Activated CD4-positive, alpha-beta T cell treated with anti-CD3 and anti-CD28 coated beads, Interleukin-2, amount 10 ng/mL, durations not matched to agents 7 days and 5 days (primary cell): ENCODE results near the gene AP1AR. TPM values are rescaled to one million over a fixed set of nuclear protein-coding genes. Genes with fewer than 3 reads are reported as not detected.
"Not testable (repeated sequence)": the region's sequence is repeated elsewhere in the genome, so short reads cannot be mapped to it uniquely, and the experiment has no call there.

Source experiments
- CTCF ChIA-PET: fragments of 350-600 bp; sonication (Branson Sonifier 250); formaldehyde crosslinking; loops from one replicate; lab custom pipeline; 2021; ENCODE audit warnings: antibody characterized with exemption; lab: Charles Lee
- POLR2A ChIA-PET: fragments of 350-600 bp; sonication (Branson Sonifier 250); formaldehyde crosslinking; loops from one replicate; lab custom pipeline; 2021; ENCODE audit warnings: antibody characterized with exemption; lab: Charles Lee
- DNase-seq: peaks from one replicate; pipeline ENCODE4 v3.0.0-alpha.2; 2020
- H3K27ac Mint-ChIP-seq: one replicate; pipeline ENCODE4 v1.8.0; 2021; ENCODE audit warnings: mild to moderate bottlenecking, moderate library complexity, mixed read lengths
- H3K27me3 Mint-ChIP-seq: one replicate; pipeline ENCODE4 v1.8.0; 2021; ENCODE audit warnings: mixed read lengths
- H3K36me3 Mint-ChIP-seq: one replicate; pipeline ENCODE4 v1.8.0; 2021; ENCODE audit warnings: low read depth, mixed read lengths
- H3K4me1 Mint-ChIP-seq: one replicate; pipeline ENCODE4 v1.8.0; 2021; ENCODE audit warnings: mixed read lengths
- H3K4me3 Mint-ChIP-seq: one replicate; pipeline ENCODE4 v1.8.0; 2021; ENCODE audit warnings: mild to moderate bottlenecking, moderate library complexity, mixed read lengths
- H3K9me3 Mint-ChIP-seq: one replicate; pipeline ENCODE4 v1.8.0; 2021; ENCODE audit warnings: mixed read lengths
- total RNA-seq, 2 experiments: library from RNA; stranded (reverse); gene quantifications; one replicate each; pipeline ENCODE4 v1.2.3, GENCODE V29; 2021

Gene AP1AR
- total RNA-seq, 2 experiments from 2014 or later: 10.0 to 10.5 TPM

DNA sequence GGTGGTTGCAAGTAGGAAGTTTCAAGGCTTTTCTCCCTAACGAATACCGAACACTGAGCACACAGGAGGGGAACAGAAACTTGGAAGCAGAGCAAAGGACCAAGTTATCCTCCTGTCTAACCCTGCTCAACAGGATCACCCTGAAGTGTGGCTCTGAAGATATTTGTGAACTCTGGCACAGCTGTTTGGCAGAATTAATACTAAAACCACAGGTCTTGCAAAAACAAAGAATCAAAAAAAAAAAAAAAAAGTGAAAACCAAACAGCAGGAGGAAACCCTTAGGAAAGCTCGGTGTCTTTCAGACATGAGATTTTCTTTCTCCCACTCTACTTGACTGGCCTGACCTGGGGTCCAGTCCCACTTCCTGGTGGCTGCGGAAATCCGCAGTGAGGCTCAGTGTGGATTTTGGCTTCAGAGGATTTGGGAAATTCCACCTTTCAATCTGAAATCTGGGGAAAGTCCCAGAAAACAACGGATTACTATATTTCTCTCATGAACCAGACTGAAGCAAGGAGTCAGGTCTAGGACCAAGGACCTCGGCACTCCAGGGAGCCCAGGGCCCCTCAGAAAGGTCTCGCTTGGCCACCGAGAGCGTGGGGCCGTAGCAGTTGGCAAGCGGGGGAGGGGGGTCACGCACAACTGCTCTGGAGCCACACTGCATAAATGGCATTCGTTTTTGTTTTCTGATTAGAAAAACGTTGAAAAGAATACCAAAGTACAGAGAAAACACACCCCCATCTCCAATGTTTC is 53.2 kb downstream of the AP1AR start:
- Mint-ChIP-seq H3K27ac (peak overlapping the region; percentile 93), H3K4me3 (peak overlapping the region; percentile 92), H3K27me3 (no peaks in the 10 kb centered on the region), H3K36me3 (peaks cover 31% of the 10 kb centered on the region), H3K4me1 (peaks cover 76% of the 10 kb centered on the region), H3K9me3 (peaks cover 7% of the 10 kb centered on the region)
- ChIA-PET POLR2A (interaction anchor here (0.7 kb wide), 1 partner anchor 124 kb away, joined by 3 read pairs; no protein-coding TSS in a partner anchor), CTCF (interaction anchor here (0.6 to 1.6 kb wide), 2 partner anchors 13 to 67 kb away, joined by 3 to 4 read pairs; no protein-coding TSS in a partner anchor)
- DNase-seq: no peak

DNA sequence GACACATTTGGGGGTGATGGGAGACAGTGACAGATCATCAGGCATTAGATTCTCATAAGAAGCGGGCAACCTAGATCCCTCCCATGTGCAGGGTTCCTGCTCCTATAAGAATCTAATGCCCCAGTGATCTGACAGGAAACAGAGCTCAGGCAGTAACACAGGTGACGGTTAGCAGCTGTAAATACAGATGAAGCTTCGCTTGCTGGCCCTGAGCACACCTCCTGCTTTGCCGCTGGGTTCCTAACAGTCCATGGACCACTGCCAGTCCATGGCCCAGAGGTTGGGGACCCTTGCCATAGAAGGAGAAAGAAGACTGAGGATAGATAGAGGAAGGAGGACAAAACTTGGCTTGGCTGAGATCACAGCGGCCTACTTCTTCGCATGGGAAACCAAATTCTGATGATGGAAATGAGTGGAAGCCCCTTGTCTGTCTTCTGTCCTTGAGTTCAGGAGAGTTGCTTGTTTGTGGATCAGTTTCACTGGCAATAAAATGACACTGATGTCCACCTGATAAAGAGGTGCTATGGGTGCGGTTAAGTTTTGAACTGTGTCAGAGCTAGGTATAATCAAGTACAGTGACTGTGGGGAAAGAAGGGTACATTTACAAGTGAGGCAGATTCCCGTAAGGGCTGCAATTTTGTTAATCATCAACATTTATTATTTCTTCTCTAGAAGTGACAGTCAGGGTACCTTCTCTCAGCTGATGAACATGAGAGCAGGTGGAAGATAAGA is 55.8 kb downstream of the AP1AR start:
- H3K4me1 Mint-ChIP-seq: peaks cover 60% of the 10 kb centered on the region
- CTCF ChIA-PET: interaction anchor here (0.9 to 1.5 kb wide), 3 partner anchors 21 to 349 kb away, joined by 3 to 4 read pairs (median 3); partner anchors contain the start of genes LARP7 and ZGRF1

DNA sequence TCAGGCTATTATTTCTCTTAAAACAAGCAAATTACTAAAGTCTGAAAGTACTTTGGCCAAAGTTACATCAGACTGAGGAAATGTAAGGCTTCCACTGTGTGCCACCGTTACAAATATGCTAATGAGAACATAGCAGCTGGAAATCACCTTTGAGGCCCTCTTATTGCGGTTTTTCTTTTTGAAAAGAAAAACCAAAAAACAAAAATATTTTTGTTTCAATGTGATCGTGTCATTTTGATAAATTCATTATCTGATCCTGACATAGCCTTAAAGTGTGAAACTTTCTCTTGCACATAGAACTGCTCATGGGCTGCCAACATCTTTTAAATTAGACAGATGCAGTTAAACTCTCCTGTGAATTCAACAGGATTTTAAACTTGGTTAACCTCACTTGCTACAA is 56.9 kb downstream of the AP1AR start:
- no peaks in the 10 kb centered on the region for H3K9me3 Mint-ChIP-seq
- no peaks in the 10 kb centered on the region for H3K27me3 Mint-ChIP-seq
- peak overlapping the region; percentile 79 for H3K27ac Mint-ChIP-seq
- peaks cover 52% of the 10 kb centered on the region for H3K4me1 Mint-ChIP-seq
- CTCF ChIA-PET: no interaction called here
- DNase-seq: no peak
- peaks cover 7% of the 10 kb centered on the region for H3K36me3 Mint-ChIP-seq
- no peak overlapping the region for H3K4me3 Mint-ChIP-seq
- POLR2A ChIA-PET: no interaction called here

More for the DNA sequence above, 55.8 kb downstream of the AP1AR start:
- POLR2A ChIA-PET: no interaction called here
- Mint-ChIP-seq H3K27ac (peak overlapping the region; percentile 93), H3K9me3 (peaks cover under 1% of the 10 kb centered on the region), H3K4me3 (peak overlapping the region; percentile 92), H3K36me3 (peaks cover 17% of the 10 kb centered on the region), H3K27me3 (no peaks in the 10 kb centered on the region)
- DNase-seq: no peak

DNA sequence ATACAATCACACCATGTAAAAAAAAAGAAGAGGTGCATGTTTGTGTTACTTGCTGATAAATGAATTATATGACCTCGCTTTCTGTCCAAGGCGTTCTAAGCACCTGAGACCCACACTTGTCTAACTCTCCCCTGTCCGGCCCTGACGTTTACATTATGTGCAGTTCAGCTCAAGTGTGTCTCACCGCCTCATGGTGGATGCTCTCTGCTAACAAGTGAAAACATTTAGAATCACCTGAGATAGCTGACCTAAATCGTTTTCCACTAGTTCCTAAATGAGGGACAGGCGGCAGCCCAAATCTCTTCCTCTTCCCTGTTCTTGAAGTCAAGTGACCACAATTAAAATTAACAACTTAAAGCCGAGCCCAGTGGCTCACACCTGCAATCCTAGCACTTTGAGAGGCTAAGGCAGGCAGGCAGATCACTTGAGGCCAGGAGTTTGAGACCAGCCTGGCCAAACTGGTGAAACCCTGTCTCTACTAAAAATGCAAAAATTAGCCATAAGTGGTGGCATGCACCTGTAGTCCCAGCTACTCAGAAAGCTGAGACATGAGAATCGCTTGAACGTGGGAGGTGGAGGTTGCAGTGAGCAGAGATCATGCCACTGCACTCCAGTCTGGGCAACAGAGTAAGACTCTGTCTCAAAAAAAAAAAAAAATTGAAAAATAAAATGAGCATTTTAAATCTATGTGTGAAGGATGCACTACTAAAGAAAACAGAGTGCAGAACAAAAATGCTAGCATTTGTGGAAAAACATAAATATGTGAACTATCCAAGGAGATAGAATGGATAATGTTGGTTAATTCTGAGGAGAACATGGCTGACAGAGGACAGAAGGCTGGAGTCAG is 58.0 kb downstream of the AP1AR start:
- POLR2A ChIA-PET: no interaction called here
- no peak overlapping the region for H3K4me3 Mint-ChIP-seq

DNA sequence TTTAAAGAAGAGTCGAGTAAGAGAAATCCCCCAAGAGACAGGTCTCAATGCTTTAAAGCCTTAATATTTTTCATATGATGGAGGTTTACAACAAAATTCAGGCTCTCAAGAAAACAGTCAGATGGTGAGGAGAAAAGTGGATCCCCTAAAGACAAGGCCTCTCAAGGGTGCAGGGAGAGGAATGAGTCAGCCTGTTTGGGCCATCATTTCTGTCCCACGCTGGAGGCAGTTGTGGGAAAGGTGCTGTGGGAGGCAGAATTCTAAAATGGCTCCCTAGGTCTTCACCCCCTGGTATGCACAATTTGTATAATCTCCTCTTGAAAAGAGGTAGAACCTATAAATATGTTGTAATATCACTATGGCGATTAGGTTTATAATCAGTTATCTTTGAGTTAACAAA is 58.8 kb downstream of the AP1AR start:
- Mint-ChIP-seq H3K4me3 (no peak overlapping the region), H3K4me1 (peaks cover 41% of the 10 kb centered on the region), H3K27me3 (no peaks in the 10 kb centered on the region), H3K27ac (peak overlapping the region; percentile 27), H3K36me3 (peaks cover 1% of the 10 kb centered on the region), H3K9me3 (no peaks in the 10 kb centered on the region)
- ChIA-PET CTCF (interaction anchor here (0.8 kb wide), 1 partner anchor 41 kb away, joined by 3 read pairs; no protein-coding TSS in a partner anchor), POLR2A (no interaction called here)
- DNase-seq: no peak

More for the DNA sequence above, 58.0 kb downstream of the AP1AR start:
- no peaks in the 10 kb centered on the region for H3K27me3 Mint-ChIP-seq
- H3K9me3 Mint-ChIP-seq: no peaks in the 10 kb centered on the region
- CTCF ChIA-PET: no interaction called here
- H3K36me3 Mint-ChIP-seq: peaks cover 2% of the 10 kb centered on the region
- peaks cover 42% of the 10 kb centered on the region for H3K4me1 Mint-ChIP-seq
- H3K27ac Mint-ChIP-seq: peak overlapping the region; percentile 27
- no peak for DNase-seq

DNA sequence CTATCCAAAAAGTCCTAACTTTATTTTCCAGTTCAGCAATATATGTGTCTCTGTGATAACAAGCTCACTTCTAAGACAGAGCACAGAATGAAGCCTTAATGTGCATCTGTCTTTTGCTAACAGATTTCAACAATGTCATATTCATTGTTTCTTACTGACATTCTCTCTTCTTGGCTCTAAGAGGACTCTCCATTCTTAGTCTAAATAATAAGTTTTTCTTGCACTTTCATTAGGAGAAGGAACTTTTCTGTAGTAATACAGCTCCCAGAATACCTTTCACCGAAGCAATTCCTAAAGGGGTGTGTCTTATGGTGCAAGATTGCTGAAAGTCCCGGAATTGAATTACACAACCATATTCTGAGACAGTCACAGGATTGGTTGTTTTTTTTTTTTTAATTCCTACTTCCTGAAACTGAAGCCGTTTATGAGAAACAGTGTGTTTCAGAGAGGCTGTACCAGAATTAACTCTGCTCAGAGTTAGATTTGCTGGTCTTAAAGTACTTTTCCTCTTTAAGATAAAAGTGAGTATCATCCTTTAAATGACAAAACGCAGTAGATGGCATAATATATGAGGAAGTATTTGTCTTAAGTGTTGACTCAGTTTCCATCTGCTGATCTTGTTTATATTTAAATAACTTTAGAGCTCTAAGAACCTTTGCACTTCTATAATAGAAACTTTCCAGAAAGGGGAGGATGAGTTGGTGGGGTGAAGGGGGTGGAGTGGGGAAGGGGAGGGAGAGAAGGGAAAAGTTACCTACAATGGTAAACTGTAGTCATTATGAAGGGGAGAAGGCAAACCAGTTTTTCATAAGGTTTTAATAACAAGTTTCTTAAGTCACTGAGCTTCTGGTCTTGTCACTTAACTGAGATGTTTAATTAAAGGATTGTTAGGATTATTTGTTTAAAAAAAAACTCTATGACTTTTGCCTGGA is 65.6 kb downstream of the AP1AR start, which contains the start of gene ALPK1:
Gene ALPK1, plus strand, starts transcription at position 421 of the 932 bp plus-strand sequence.
- Mint-ChIP-seq H3K4me1 (peaks cover 29% of the 10 kb centered on the region), H3K4me3 (peak within 1 kb of the TSS; percentile 85), H3K27me3 (no peaks in the 10 kb centered on the region), H3K9me3 (no peaks in the 10 kb centered on the region), H3K27ac (peak within 1 kb of the TSS; percentile 89), H3K36me3 (peaks cover 4% of the 10 kb centered on the region)
- no peak for DNase-seq
- CTCF ChIA-PET: interaction anchor here (1.4 kb wide), 1 partner anchor 11 kb away, joined by 4 read pairs; the partner anchor contains the start of gene TIFA
- POLR2A ChIA-PET: no interaction called here

DNA sequence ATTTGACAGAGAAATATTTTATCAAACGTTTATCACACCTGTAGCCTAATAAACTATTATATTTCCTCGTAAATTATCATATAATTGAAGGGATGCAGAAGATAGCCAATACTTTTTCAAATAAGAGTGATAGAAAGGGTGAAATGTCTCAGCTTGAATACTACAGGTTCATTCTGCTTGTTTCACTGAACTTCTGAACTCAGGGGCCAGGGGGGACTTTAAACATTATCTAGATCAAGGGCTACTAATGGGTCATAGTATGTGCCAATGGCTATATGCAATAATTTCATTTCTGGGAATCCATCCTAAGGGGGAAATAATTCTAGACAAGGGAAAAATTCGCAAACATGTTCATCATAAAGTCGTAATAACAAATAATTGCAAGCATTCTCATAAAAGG is 68.1 kb downstream of the AP1AR start:
- peaks cover 5% of the 10 kb centered on the region for H3K36me3 Mint-ChIP-seq
- H3K9me3 Mint-ChIP-seq: no peaks in the 10 kb centered on the region
- H3K27me3 Mint-ChIP-seq: no peaks in the 10 kb centered on the region
- H3K4me1 Mint-ChIP-seq: peaks cover 28% of the 10 kb centered on the region
- H3K4me3 Mint-ChIP-seq: no peak overlapping the region
- no peak for DNase-seq
- POLR2A ChIA-PET: no interaction called here
- CTCF ChIA-PET: no interaction called here
- no peak overlapping the region for H3K27ac Mint-ChIP-seq

DNA sequence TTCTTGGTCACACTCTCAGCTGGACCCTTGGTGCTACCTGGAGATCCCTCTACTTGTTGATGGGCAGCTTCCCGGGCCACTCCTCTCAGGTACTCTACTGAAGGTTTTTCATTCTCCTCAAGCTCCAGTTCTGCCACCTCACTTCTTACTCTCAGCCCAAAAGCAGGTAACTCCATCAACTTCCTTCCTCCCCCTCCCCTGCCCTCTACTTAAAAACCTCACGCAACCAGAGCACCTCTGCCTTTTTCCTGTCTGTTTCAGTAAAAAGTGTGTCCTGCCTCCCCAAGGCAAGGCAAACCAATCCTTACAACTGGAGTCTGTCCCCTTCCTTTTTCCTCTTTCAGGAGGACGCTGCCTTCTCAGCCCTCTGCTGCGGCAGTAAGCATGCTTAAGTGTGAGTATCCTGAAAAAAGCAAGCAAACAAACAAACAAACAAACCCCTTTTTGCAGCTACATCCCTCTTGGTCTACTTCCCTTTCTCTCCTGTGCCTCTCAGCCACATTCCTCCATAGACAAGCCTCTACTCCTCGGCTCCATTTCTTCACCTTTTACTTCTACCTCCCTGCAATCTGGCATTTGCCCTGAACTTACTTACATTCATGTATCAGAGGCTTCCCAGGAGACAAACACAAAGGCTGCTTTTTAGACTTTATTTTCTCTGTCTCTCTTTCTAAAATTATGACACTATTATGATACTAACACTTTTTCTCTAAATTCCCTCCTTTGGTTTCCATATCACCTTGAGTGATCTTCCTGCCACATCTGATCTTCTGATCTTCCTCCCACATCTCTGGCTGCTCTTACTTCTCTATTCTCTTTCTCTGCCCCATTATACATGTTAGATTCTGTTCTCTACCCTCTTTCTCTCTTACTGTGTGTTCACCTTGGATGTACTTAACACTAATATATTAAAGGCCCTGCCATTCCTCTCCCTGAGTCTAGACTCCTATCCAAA is 71.0 kb downstream of the AP1AR start:
- Mint-ChIP-seq H3K36me3 (peaks cover 15% of the 10 kb centered on the region), H3K9me3 (no peaks in the 10 kb centered on the region), H3K4me1 (peaks cover 25% of the 10 kb centered on the region), H3K4me3 (no peak overlapping the region), H3K27ac (no peak overlapping the region), H3K27me3 (no peaks in the 10 kb centered on the region)
- CTCF ChIA-PET: interaction anchor here (0.5 kb wide), 1 partner anchor 127 kb away, joined by 3 read pairs; no protein-coding TSS in a partner anchor
- peak; percentile 42 for DNase-seq
- POLR2A ChIA-PET: no interaction called here

DNA sequence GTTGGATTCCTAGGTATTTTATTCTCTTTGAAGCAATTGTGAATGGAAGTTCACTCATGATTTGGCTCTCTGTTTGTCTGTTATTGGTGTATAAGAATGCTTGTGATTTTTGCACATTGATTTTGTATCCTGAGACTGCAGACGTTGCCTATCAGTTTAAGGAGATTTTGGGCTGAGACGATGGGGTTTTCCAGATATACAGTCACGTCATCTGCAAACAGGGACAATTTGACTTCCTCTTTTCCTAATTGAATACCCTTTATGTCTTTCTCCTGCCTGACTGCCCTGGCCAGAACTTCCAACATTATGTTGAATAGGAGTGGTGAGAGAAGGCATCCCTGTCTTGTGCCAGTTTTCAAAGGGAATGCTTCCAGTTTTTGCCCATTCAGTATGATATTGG is 73.9 kb downstream of the AP1AR start:
- peaks cover 24% of the 10 kb centered on the region for H3K4me1 Mint-ChIP-seq
- H3K4me3 Mint-ChIP-seq, H3K9me3 Mint-ChIP-seq, DNase-seq, CTCF ChIA-PET, POLR2A ChIA-PET, H3K27ac Mint-ChIP-seq, H3K27me3 Mint-ChIP-seq: not testable (repeated sequence)
- peaks cover 18% of the 10 kb centered on the region for H3K36me3 Mint-ChIP-seq

DNA sequence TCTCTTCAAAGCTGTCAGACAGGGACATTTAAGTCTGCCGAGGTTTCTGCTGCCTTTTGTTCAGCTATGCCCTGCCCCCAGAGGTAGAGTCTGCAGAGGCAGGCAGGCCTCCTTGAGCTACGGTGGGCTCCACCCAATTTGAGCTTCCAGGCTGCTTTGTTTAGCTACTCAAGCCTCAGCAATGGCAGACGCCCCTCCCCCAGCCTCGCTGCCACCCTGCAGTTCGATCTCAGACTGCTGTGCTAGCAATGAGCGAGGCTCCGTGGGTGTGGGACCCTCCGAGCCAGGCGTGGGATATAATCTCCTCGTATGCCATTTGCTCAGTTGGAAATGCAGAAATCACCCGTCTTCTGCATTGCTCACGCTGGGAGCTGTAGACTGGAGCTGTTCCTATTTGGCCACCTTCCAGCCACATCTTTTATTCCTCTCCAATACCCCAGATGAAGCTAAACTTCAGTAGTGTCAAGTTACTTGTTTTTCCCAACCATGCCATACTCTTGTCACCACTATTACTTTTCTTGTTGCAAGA is 77.7 kb downstream of the AP1AR start:
- H3K4me3 Mint-ChIP-seq: peak overlapping the region; percentile 57

More for the DNA sequence above, 77.7 kb downstream of the AP1AR start:
- H3K9me3 Mint-ChIP-seq, POLR2A ChIA-PET, H3K27me3 Mint-ChIP-seq: not testable (repeated sequence)
- Mint-ChIP-seq H3K4me1 (peaks cover 29% of the 10 kb centered on the region), H3K27ac (peak overlapping the region; percentile 84), H3K36me3 (peaks cover 18% of the 10 kb centered on the region)
- DNase-seq: peak; percentile 63
- CTCF ChIA-PET: interaction anchor here (0.6 to 0.9 kb wide), 3 partner anchors 20 to 222 kb away, joined by 3 read pairs; partner anchors contain the start of gene TIFA
